WI38 (cell line): ENCODE data around the gene RCC1.
"Not testable (repeated sequence)": the region's sequence is repeated elsewhere in the genome, so short reads cannot be mapped to it uniquely, and the experiment has no call there.

ENCODE experiments used
- H3K4me3 ChIP-seq: 2 replicates; pipeline ENCODE4 v1.5.1; 2011; ENCODE audit warnings: low read depth, mild to moderate bottlenecking, control low read depth, low read length
- CTCF ChIP-seq: IDR thresholded peaks from 2 replicates; pipeline ENCODE4 v1.5.1; 2012; ENCODE audit warnings: low read depth, mild to moderate bottlenecking, control low read depth, low read length

RCC1 gene

GRCh38 chr1:28512058-28512611, 6.3 kb downstream of the RCC1 start:
- no peak for TF ChIP-seq CTCF
- H3K4me3 ChIP-seq, result no peak overlapping the region

- H3K4me3 ChIP-seq, result not testable (repeated sequence)
These were observed 8.6 kb downstream of the RCC1 start for GRCh38 chr1:28514445-28514933.

GRCh38 chr1:28516518-28516956, 10.7 kb downstream of the RCC1 start:
- no peak overlapping the region for H3K4me3 ChIP-seq

GRCh38 chr1:28517649-28517999, 11.8 kb downstream of the RCC1 start:
- peak overlapping the region; percentile 69 for H3K4me3 ChIP-seq
- no peak for TF ChIP-seq CTCF

More at GRCh38 chr1:28516518-28516956, 10.7 kb downstream of the RCC1 start:
- no peak for TF ChIP-seq CTCF

- TF ChIP-seq CTCF, result peak; percentile 96
- peak overlapping the region; percentile 69 for H3K4me3 ChIP-seq
These were observed 12.3 kb downstream of the RCC1 start for GRCh38 chr1:28518000-28518744.

GRCh38 chr1:28518745-28519341, 13.0 kb downstream of the RCC1 start:
- no peak for TF ChIP-seq CTCF
- peak overlapping the region; percentile 69 for H3K4me3 ChIP-seq

GRCh38 chr1:28519946-28520725, 14.3 kb downstream of the RCC1 start:
- no peak for TF ChIP-seq CTCF
- H3K4me3 ChIP-seq, result no peak overlapping the region

- not testable (repeated sequence) for H3K4me3 ChIP-seq
These were observed 15.0 kb downstream of the RCC1 start for GRCh38 chr1:28520796-28521195.
